GM19324 (cell line): ENCODE data around the gene HOXC9.

Experiments
- ATAC-seq: cut with Tn5 transposase; IDR thresholded peaks from one replicate; pipeline ENCODE4 v1.9.1; 2021; ENCODE audit warnings: mild to moderate bottlenecking, moderate library complexity; ENCODE audit not compliant: unreplicated experiment, low FRiP score

HOXC9 gene

DNA sequence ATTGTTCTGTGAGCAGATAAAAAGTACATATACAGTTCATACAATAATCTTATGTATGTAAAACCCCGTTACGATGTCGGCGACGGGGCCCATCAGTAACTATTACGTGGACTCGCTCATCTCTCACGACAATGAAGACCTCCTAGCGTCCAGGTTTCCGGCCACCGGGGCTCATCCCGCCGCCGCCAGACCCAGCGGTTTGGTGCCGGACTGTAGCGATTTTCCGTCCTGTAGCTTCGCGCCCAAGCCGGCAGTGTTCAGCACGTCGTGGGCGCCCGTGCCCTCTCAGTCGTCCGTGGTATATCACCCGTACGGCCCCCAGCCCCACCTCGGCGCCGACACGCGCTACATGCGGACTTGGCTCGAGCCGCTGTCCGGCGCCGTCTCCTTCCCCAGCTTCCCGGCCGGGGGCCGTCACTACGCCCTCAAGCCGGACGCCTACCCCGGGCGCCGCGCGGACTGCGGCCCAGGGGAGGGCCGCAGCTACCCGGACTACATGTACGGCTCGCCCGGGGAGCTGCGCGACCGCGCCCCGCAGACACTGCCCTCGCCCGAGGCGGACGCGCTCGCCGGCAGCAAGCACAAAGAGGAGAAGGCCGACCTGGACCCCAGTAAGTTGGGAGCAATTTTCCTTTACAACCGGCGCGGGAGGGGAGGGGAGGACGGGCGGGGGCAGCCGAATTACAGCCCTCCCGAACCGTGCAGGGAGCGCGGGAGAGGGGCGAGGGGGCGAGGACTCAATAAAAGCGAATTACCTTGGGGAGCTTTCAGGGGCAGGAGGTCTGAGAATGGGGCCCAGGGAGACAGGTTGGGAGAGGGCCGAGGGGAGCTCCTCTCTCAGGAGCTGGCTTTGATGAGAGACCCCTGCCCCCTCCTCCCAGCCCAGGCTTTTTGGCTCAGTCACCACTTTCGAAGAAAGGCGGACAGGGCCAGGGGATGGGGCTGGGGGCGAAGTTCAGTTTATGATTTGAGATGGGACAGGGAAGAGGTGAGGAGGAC lies at the start of gene HOXC9:
HOXC9 (plus strand) TSS at position 46 of the 999 bp plus-strand sequence; CDS start at position 74, 28 bp downstream.
- no peak for ATAC-seq

DNA sequence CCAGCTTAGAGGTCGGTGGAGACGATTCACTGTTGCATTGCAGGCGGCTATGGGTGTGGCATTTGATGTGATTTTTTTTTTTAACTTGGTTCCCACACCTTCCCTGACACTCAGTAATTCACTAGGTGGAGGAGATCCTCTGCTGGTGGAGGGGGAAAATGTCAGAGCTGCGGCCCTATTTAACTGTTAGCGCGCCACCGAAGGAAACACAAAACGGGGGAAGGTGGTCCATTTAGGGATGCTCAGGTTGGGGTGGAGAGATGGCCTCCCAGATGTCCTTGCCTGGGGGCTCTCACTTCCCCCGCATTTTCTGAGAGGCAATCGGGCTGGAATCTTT lies 49.6 kb upstream of the HOXC9 start:
- no peak for ATAC-seq

DNA sequence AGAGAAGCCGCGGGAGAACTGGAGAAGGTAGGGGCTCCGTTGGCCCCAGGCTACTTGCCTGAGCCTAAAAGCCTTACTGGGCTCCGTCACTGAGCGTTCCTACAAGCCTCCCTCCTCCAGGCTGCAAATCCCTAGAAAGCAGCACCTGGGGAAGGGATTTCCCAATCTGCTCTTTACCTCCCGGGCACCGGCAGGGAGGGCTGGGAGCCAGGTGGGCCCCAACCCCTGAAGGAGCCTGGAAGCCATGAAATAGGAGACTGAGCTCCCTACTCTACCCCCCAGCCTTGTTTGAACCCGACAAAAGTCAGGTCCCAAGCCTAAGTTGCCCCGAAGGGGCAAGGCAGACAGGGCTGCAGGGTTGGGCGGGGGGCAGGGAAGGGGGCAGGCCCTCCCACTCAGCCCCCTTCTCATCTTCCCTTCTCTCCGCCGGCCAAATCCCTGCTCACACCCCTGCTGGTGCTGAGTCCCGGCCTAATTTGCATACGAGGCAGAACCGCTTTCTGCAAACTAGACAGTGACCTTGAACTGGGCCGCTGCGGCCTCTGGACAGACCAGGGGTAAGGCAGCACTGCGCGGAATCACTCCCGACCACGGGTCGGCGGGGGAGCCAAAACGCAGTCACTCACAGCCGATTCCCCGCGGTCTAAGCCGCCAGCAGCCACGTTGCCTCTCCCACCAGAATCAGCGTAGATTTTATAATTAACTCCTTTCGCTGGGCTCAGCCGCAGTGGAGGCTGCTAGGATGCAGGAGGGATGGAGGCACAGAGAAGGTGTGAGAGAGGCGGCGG lies 49.0 kb upstream of the HOXC9 start:
- ATAC-seq = no peak

DNA sequence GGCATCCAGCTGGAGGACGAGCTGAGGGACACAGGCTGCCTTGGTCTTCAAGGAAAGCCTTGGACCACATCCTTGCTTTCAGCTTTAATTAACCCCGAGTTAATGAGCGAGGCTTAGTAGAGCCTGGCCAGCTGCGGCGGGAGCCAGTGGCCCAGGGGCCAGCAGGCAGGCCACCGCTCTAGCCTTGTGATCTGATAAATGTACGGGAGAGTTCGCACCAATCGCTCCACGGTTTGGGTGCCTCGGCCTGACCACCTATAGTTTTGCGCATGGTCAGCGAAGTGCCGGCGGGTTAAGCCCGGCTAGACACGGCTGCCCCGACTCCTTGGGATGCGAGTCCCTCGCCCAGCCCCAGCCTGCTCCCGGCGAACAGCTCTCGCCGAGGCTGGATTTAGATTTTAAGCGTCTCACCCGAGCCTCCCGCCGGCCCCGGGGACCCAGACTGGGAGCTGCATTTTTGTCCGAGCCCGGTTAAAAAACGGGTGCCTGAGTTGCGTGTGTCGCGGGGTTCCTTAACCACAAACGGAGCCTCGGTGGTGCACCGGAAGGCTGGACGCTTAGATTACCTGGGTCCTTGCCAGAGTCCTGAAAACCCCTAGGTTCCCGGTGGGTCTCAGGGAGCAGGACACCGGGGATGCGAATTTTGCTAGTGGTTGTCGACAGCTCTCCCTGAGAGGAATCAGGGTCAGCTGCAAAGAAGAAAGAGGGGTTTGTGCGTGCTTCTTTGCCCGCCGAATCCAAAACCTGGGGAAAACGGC lies 48.2 kb upstream of the HOXC9 start:
- ATAC-seq = no peak

DNA sequence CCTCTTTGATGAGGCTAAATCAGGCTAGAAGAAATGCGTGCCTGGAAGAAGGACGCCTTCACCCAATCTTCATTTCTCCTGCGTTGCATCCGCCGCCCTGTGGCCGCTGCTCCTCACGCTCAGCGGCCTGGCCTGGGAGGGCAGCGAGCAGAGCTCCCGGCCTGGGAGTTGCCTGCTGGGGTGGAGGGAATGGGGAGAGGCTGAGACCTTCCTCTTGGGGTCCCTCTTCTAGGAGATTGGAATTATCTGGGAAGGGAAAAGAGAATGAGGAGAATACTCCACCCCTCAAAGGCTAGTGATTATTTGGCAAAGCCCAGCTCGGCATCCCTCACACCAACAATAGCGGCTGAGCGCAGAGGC lies 47.6 kb upstream of the HOXC9 start:
- no peak for ATAC-seq

DNA sequence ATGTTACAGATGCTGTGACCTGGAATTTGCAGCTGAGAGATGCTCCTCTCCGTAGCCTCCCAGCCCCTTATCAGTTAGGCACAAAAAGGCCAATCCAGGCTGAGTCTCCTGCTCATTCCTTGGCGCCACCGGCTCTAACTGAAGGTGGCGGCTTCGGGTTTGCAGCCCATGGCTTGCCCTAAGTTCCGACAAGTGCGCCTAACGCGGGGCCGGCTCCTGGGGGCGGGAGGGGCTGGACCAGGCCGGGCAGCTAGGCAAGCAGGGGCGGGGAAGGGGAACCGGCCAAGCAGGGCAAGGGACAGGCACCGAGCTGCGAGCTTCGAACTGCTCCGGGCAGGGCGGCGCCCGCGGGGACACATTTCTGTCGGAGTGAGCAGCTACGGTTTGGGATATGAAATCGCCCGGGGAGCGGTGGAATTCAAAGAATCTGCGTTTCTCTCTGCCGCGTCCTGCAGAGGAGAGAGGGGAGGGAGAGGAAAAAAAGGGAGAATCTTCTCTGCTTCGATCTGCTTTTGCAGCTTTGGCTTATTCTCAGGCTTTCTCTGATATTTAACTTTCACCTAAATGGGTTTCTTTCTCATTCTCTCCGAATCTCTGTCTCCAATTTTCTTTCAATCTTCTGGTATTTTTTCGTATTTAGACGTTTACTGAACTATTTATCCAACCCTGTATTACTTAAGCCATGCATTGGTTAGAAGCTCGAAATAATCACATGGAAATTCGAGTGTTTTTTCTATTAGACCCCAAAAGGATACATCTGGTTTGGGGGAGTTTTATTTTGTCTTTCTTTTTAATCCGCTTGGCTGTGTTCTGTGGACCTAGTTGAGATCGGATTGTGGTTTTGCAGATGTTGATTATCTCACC lies 46.9 kb upstream of the HOXC9 start:
- no peak for ATAC-seq

DNA sequence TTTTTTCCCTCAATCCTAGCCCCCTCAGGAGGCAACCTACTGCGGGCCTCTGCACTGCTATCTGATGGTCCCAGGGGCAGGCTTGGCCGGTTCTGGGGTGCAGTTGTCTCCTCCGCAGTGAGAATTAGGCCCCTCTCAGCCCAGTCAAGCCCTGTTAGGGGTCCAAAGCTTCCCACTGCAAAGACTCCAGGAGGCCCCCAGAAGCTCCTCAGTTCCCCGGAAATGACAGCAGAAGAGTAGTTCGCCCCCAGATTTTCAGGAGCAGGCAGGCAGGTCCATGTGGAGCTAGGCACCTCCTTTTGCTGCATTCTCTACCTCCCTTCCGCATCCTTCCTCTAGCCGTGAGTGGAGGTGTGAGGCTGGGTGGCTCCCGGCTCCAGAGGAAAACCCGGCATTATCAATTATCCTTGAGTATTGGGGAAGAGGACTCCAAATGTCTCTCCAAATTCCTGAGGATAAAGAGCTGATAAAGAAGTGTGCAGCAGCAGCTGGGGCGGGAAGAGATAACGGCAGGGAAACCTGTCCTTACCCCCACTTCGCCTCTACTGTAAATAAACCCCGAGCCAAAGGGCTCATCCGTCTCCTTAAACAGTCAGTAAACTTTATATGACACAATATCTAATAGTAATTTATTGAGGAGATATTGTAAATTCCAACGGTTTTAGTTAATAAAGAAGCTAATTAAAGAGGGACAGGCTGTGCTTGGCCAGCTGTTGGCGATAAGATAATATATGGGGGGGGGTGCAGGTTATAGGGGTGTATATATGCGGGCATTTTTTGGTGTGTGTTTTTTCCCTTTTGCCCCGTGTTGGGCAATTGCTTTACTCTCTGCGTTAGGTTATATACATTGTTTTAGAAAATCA lies 45.9 kb upstream of the HOXC9 start:
- no peak for ATAC-seq

DNA sequence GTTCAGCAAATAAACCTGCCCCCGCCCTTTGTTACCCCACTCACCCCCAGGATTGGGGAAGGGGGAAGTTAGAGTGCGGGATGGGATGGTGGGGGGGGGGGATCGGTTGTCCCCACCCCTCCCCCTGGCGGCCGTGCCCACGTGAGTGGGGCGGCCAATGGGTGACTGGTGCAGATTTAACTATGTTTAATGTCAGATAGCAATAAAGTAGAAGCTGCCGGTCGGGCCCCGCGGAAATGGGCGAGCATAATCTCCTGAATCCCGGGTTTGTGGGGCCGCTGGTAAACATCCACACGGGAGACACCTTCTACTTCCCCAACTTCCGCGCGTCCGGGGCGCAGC lies 45.3 kb upstream of the HOXC9 start, which contains the start of gene HOXC12:
HOXC12 (plus strand) TSS at position 210 of the 342 bp plus-strand sequence; CDS start at position 237, 27 bp downstream.
- no peak for ATAC-seq

DNA sequence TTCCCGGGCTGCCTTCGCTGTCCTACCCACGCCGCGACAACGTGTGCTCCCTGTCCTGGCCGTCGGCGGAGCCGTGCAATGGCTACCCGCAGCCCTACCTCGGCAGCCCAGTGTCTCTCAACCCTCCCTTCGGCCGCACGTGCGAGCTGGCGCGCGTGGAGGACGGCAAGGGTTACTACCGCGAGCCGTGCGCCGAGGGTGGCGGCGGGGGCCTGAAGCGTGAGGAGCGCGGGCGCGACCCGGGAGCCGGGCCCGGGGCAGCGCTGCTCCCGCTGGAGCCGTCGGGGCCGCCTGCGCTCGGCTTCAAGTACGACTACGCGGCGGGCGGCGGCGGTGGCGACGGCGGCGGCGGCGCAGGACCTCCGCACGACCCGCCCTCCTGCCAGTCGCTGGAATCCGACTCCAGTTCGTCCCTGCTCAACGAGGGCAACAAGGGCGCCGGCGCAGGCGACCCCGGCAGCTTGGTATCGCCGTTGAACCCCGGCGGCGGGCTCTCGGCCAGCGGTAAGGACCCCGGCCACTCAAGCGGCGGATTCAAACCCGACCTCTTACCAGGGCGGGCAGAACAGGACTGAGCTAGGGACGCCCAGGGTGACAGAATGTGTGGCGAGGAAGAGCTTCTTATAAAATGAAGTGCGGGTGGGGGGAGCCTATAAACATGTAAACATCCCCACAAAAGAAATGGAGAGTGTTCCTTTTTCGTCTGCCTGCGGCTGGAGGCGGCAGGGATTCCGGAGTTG lies 44.8 kb upstream of the HOXC9 start:
- ATAC-seq = no peak

DNA sequence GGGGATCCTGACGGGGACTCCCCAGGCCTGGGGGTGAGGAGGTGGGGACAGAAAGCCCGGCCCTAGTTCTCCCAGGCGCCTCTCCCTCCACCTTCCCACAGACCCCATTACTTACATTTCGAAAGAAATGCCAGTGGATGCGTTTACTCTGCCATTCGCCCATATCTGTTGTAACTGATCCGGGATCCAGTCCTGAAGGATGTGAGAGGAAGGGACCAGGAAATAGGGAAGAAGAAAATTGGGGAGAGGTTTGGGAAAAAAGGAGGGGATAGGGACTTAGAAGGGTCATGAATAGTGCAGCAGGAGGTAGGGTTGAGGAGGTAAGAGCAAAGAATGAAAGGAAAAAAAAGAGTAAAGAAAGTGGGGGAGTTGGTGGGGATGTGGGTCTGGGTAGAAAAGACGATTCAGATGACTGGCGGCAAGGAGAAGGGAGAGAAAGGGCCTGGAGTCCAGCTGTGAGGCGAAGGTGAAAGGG lies 44.1 kb upstream of the HOXC9 start:
- no peak for ATAC-seq

DNA sequence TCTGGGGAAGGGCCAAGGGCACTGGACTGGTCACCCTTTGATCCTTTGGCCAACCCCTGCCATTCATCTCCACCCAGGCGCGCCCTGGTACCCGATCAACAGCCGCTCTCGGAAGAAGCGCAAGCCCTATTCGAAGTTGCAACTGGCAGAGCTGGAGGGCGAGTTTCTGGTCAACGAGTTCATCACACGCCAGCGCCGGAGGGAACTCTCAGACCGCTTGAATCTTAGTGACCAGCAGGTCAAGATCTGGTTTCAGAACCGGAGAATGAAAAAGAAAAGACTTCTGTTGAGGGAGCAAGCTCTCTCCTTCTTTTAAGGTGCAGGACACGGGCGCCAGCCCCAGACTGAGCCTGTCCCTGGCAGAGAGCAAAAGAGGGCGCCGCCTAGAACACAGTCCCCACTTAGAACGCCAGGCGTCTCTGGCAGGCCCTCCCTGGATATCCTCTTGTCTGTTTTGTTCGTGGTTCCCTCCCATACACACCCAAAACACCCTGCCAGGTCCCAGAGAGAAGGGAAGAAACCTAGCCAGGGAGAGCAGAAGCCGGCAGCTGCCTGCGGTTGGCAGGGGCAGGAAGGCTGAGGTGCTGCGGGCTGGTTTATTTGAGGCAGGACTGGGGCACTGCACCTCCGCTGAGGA lies 43.6 kb upstream of the HOXC9 start:
- no peak for ATAC-seq

DNA sequence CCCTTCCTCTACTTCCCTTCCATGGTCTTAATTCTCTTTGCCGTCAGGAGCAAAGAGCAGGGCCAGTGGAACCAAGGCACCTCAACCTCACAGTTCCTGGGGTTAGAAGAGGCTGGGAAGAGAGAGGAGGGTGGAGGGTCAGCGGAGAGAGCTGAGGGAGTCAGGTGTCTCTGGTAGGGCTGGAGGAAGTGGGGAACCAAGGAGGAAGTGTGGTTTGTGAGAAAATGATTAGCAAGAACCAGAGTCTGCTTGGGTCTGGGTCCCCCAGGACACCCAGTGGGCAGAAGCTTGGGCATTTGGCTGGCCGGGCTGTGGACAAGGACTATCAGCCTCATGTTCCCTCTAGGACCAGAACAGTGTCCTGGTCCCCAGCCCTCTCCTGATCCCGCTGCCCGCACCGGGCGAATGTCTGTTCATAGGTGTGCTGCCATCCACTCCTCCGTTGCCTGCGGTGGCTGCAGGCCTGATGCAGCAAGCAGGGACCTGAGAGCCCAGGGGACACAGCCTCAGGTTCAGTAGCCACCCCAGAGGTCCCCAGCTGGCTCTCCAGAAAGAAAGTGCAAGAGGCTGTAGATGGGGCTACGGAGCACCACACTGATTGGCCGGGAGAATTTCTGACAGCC lies 42.9 kb upstream of the HOXC9 start:
- ATAC-seq = no peak

DNA sequence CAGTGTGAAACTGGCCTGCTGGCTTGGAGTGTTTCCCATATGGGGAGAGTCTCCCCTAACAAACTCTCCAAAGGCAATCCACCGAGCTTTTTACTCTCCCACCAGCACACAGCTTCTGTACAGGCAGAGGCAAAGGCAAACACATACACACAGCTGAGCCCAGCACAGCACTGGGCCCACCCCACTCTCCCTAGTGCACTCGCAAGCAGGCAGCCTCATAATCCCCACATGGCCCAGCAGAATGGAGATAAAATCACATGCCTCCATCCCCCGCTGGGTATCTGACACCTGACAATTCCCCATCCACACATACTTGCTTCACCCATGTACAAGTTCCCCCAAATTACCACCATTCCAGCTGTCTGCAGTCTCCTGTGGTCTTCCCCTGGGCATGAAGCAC lies 41.8 kb upstream of the HOXC9 start:
- no peak for ATAC-seq

DNA sequence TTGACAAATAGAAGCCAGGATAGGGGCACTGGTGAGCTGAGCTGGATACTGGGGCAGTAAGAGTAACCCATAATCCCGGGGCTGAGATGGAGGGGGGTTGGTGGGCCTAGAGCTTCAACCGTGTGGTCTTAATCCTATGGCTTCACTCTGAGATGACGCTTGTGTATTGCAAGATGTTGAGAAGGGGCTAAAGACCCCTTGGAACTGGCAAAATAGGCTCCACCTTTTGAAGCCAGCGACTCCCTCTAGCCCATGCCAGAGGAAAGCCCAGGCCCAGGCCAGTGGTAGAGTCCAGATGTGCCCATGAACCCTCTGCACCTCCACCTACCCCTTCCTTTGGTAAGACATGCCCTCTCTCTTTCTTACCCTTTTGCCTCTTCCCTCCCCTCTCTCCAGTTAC lies 40.6 kb upstream of the HOXC9 start:
- ATAC-seq = no peak

DNA sequence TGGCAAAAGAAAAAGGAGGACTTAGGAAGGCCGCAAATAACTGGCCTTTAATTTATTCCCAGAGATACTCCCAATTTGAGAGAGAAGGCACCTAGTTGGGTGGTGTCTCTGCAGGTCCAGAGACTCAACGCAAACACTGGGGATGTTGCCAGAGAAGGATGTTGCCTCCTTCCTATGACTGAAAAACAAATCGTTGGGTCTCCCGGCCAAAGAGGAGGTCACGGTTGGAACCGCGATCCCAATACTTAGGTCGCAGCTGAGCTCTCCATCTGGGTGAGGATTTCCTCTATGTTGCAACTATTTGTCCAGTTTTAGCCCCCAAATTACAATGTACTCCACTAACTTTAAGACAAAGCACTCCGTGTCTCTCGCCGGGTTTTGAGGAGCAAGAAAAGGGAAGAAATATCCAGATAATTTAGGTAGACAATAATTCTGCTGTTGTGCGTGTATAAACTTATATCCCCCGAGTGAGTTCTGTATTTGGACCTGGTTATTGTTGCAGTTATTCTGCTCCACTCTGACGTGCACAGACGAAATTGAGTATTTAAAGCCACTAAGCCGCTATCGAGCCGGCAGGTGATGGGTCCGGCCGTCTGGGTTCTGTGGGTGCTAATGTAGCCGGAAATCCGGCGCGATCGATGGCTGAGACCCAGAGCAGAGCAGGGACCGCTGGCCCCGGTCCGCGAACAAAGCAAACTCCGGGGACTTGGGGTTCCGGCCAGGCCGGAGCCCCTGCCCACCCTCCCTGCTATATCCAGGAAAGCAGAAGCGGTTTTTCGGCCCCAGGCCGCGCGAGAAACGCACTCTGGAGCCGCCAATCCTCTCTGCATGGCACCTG lies 39.6 kb upstream of the HOXC9 start:
- ATAC-seq = no peak

DNA sequence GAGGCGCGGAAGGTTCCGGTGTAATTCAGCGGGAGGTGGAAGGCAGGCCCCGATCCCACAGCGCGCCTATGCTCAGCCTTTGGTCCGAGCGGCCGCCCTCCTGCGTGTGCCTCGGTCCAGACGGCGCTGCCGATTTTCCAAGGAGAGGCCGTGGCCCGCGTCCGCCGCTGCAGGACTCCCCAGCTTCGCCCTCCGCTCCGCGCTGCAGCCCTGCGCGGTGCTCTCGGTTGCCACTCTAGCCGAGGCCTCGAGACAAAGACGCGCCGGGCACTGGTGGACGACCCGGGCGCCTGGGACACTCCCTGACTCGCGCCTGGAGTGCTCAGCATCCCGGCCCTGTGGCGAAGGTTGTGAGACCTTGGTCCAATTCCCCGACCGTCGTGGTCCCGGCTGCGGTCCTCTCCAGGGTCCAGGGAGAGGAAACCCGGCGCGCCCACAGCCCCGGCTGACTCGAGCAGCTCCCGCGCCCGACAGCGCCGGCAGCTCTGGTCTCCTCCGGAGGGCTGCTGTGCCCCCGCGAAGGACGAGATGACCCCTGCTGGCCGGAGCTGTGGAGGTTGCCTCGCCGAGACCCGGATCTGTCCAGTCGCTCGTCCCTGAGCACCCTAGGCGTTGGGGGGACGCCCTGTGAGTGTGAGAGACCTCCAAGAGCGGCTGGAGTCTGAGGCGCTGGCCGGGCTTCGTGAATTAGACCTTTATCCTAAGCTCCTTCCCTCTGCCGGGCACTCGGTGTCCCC lies 38.8 kb upstream of the HOXC9 start:
- ATAC-seq = no peak
